HG03139 (cell line): Measurements from ENCODE around the gene OXTR.
A peak's percentile ranks its signal among the peaks of the same experiment; 100 is the strongest.

Source experiments
- ATAC-seq: cut with Tn5 transposase; IDR thresholded peaks from one replicate; pipeline ENCODE4 v1.9.1; 2021; ENCODE audit not compliant: unreplicated experiment

OXTR gene

GRCh38 chr3:8769088-8769822 lies at the start of gene OXTR:
Gene OXTR, minus strand, starts transcription at chr3:8769613. Its CDS starts 1,426 bp downstream, at chr3:8768187.
- ATAC-seq, result peak; percentile 77

GRCh38 chr3:8817486-8817885 lies 48.1 kb upstream of the OXTR start:
- ATAC-seq, result no peak

GRCh38 chr3:8816106-8816505 lies 46.7 kb upstream of the OXTR start:
- ATAC-seq, result no peak

DNA sequence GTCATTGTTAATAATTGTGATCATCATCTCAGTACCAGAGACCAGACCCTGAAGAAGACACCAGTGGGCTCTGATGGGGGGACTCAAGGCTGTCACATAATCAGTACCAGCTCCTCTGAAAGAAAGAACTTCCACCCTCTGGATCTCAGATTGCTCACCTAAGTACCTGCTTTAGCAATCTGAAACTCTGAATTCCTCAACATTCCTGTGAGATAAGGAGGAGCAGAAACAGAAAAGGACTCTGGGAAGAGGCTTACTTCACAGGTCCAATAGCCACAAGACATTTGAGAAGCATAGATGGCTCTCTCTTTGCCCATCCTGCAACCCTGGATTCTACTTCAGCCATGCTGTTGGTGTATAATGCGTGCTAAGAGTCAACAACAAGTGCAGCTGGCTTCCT lies 44.0 kb upstream of the OXTR start:
- ATAC-seq, result no peak

DNA sequence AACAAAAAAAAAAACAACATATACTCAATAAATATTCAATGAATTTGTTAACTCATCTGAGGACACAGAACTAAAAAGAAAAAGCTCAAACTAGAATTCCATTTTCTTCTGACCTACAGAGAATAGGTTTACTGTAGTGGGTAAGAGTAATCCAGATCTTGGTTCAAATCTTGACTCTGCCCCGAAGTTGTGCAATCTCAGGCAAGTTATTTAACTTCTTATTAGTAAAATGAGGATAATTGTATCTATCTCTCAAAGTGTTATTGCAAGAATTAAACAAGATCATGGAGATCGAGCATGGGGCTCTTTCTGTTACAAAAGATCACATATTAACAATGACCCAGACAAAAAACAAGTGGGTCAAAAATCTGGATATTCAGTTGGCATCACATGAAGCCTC lies 41.1 kb upstream of the OXTR start:
- no peak for ATAC-seq

DNA sequence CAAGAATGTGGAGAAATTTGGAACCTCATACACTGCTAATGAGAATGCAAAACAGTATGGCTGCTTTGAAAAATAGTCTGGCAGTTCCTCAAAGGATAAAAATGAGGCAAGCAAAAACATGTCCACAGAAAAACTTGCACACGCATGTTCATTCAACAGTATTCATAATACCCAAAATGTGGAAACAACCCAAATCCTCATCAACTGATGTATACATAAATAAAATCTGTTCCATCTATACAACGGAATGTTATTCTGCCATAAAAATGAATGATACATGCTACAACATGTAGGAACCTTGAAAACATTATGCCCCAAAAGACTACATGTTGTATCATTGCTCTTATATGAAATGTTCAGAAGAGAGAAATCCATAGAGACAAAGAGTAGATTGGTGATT lies 36.4 kb upstream of the OXTR start:
- ATAC-seq, result no peak

GRCh38 chr3:8802256-8802655 lies 32.8 kb upstream of the OXTR start:
- ATAC-seq, result no peak

DNA sequence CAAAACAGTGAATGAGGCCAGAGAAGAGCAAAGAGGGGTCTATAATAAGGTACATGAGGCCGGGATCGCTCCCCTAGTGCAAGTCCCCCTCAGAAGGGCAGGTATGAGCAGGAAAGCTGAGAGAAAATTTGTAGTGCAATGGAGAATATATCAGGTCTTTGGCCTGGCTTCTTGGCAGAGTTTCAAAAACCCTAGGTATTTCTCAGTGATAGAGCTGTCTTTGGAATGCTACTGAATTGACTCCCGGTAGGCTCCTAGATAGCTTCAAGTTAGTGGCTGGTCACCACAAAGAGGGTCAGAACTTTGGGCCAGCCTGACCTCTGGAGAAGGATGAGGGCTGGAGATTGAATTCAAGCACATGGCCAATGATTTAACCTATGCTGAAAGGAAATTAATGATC lies 30.6 kb upstream of the OXTR start:
- ATAC-seq, result no peak

DNA sequence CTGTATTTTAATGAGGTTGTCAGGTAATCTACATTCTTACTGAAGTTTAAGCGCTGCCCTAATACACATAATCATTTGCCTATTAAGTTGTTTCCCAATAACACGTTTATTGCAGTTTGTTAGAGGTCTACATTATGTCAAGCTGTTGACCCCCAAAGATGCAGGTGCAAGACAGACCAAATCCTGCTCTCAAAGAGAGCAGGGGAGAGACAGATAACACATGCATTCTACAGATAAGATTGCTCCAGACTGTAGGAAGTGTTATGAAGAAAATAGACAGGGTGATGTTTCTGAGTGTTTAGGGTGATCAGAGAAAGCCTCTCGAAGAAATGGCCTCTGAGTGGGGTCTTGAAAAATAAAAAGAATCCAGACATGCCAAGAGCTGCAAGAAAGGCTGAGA lies 24.8 kb upstream of the OXTR start:
- ATAC-seq, result no peak

- no peak for ATAC-seq
Measured at GRCh38 chr3:8793242-8793641, 23.8 kb upstream of the OXTR start.

- no peak for ATAC-seq
Measured at GRCh38 chr3:8790529-8790928, 21.1 kb upstream of the OXTR start.

DNA sequence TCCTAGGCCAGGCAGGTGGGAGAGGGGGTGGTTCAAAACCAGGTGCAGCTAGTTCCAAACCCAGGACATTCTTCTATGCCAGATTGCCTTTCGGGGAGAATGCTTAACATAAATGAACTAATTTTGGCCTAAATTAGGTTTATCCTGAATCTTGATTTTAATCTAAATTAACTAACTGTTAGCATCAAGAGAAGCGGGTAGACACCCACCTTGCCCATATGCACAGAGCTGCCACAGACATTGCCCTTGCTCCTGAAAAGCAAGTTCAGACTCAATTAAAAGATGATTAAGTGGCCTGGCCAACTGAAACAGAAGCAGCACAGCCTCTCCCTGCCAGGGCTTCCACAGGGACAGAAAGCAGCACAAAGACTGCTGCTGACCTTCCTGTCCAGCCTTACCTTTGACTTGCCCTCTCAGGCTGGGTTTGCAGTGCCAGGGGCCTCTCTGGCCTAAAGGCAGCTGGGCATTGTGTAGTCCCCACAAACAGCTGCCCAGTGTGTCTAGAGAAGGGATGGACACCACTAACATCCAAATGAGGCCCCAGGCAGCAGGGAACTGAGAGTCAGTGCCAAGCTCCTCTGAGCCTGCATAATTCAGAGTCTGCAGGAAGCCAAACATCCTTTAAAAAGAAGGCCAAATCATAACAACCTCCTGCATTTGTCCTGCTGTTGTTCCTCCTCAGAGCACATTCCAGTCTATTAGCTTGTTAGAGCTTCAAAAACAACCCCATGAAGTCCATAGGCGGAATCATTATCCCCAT lies 15.4 kb upstream of the OXTR start:
- no peak for ATAC-seq

GRCh38 chr3:8780279-8780678 lies 10.9 kb upstream of the OXTR start:
- no peak for ATAC-seq

DNA sequence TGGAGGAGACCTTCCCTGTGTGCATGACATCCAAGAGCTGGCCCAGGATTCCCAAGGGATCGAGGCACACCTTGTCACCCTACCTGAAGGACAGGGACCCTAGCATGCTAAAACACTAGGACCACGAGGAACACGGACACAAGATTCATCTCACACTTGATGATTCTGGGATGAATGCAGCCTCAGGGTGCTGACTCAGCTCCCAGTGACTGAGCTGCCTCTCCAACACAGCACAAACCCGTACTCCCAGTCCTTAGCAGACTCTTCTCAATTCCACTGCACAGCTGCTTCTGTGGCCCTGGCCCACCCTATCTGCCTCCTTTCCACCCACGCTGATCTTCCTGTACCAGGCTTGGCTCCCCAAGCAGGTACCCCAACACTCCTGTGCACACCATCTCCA lies 9.1 kb upstream of the OXTR start:
- no peak for ATAC-seq

DNA sequence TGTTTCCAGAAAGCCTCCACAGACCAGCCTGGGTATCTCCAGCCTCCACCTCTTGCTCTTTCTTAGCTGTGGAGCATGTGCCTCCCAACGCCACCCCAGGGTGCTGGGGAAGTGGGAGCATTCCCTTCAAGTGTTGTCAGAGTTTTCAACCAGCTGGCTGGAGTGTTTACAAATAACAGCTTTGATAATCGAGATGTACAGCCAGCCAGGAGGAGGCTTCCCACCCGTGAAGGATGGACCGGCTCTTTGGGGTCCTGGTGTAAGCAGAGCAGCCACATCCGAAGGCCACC lies 8.5 kb upstream of the OXTR start:
- ATAC-seq, result no peak

GRCh38 chr3:8777201-8777977 lies 8.0 kb upstream of the OXTR start:
- ATAC-seq, result no peak

DNA sequence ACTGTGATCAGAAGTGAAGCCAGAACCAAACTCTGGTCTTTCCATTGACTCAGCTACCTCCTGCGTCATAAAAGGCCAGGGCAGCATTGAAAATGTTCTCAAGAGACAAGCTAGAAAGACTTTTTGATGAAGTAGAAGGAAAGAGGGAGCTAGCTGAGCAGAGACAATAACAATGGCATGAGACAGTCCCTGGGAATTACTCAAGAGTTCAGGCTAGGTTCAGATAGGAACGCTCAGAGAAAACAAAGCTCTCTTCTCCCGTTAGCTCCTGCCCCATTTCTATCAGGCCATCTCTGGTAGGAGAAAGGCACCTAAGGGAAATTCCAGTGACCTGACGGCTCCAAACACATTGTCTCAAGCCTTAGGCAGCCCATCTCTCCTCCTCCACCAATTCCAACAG lies 7.0 kb upstream of the OXTR start:
- no peak for ATAC-seq

DNA sequence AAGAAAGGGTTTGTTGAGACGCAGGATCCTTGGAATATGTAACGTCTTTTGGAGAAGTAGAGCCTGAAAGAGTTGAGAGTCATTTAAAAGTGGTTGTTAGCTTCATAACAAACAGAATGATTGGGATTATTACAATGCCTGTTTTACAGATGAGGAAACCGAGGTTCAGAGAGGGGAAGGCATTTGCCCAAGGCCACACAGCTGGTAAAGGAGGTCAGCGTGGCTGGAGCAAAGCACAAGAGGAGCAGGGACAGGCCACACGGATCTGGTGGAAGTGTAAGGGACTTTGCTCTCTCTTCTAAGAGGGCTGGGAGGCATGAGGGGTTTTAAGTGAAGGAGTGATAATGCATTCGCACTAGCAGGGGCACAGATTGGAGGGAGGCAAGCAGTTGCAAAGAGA lies 6.2 kb upstream of the OXTR start:
- ATAC-seq, result no peak

DNA sequence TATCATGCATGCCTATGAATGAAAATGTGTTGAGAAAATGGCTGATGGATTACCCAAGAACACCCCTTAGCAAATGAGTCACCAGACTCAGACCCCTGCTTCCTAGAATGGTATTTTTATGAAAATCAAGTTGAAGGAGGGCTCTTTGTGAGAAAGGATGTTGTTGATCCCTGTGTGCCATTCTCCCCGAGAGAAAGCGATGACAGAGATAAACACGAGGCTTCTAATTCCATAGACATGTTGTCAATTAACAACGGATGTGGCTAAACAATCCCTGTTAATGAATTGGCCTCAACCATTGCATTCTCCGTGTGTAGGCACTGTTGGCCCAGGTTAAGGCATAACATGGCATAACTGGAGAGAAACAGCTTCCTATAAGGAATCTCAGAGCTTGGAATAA lies 5.8 kb upstream of the OXTR start:
- ATAC-seq, result no peak

GRCh38 chr3:8773941-8774542 lies 4.6 kb upstream of the OXTR start:
- ATAC-seq, result no peak

DNA sequence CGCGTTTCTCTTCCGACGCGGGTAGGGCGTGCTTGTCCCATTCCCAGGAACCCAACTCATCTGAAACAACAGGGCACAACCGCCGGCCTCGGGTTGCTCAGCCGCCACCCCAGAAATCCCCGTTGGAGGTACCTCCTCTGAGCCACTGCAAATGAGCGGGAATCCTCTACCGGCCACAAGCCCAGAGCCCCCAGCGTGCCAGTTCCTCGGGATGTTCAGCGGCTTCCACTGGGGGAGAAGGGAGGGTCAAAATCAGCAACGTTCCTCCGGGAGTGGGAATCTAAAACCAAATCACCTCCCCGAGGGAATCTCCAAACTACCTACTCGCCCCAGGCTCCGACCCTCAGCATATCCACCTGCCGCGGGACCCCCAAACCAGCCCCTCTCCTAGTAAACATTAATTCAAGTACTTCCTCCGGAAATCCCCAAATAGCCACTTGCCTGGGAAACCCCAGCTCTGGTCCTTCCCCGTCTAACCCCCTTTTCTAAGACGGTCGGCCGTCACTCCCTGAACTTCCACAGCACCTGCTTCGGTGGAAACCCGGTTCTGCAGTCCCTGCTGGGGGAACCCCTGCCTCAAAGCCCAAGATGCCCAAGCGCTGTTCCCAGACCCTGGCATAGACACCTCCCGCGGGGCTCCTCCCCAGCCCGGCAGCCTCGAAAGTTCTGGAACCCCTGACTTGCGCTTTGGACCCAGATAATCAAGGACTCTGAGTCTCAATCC lies 887 bp downstream of the OXTR start:
- peak; percentile 6 for ATAC-seq
